GM18502 (cell line): Measurements from ENCODE around the gene CAMK4.
"Not testable (repeated sequence)": the region's sequence is repeated elsewhere in the genome, so short reads cannot be mapped to it uniquely, and the experiment has no call there.

Experiments
- ATAC-seq: cut with Tn5 transposase; IDR thresholded peaks from one replicate; pipeline ENCODE4 v1.9.1; 2021; ENCODE audit warnings: mild to moderate bottlenecking; ENCODE audit not compliant: unreplicated experiment, poor library complexity

Gene CAMK4

GRCh38 chr5:111408817-111409216 is 184.6 kb downstream of the CAMK4 start:
- ATAC-seq = no peak

- ATAC-seq = not testable (repeated sequence)
Observed at GRCh38 chr5:111409266-111409665, 185.1 kb downstream of the CAMK4 start.

GRCh38 chr5:111410067-111410466 is 185.9 kb downstream of the CAMK4 start:
- ATAC-seq = not testable (repeated sequence)

GRCh38 chr5:111411301-111411700 is 187.1 kb downstream of the CAMK4 start:
- ATAC-seq = no peak

- ATAC-seq = no peak
Observed at GRCh38 chr5:111412593-111412992, 188.4 kb downstream of the CAMK4 start.

GRCh38 chr5:111415053-111415452 is 190.9 kb downstream of the CAMK4 start:
- no peak for ATAC-seq

- peak; percentile 95 for ATAC-seq
Observed at GRCh38 chr5:111422245-111422644, 198.1 kb downstream of the CAMK4 start.

GRCh38 chr5:111422747-111423720 is 198.8 kb downstream of the CAMK4 start:
- ATAC-seq = no peak

GRCh38 chr5:111425205-111425604 is 201.0 kb downstream of the CAMK4 start:
- no peak for ATAC-seq

GRCh38 chr5:111427762-111428161 is 203.6 kb downstream of the CAMK4 start:
- ATAC-seq = no peak

- ATAC-seq = no peak
Observed at GRCh38 chr5:111432883-111433536, 208.8 kb downstream of the CAMK4 start.

GRCh38 chr5:111434800-111435199 is 210.6 kb downstream of the CAMK4 start:
- no peak for ATAC-seq

- ATAC-seq = no peak
Observed at GRCh38 chr5:111439473-111440075, 215.4 kb downstream of the CAMK4 start.

- no peak for ATAC-seq
Observed at GRCh38 chr5:111447099-111447498, 222.9 kb downstream of the CAMK4 start.

- ATAC-seq = no peak
Observed at GRCh38 chr5:111447822-111448221, 223.6 kb downstream of the CAMK4 start.

- ATAC-seq = no peak
Observed at GRCh38 chr5:111453295-111453694, 229.1 kb downstream of the CAMK4 start.

- ATAC-seq = no peak
Observed at GRCh38 chr5:111453747-111454146, 229.6 kb downstream of the CAMK4 start.

- ATAC-seq = no peak
Observed at GRCh38 chr5:111454198-111454622, 230.0 kb downstream of the CAMK4 start.

- no peak for ATAC-seq
Observed at GRCh38 chr5:111454776-111455175, 230.6 kb downstream of the CAMK4 start.

GRCh38 chr5:111461255-111461671 is 237.1 kb downstream of the CAMK4 start:
- no peak for ATAC-seq

GRCh38 chr5:111461934-111462333 is 237.8 kb downstream of the CAMK4 start:
- no peak for ATAC-seq
